ENCODE results near the gene CPT1B.

GRCh38 chr22:50526834-50527801 lies 51.1 kb downstream of the CPT1B start:
- TF ChIP-seq INSM2 (tag by site-specific recombination; IDR thresholded peaks at IDR 0.05) (no peak), PATZ1 (tag by site-specific recombination; IDR thresholded peaks at IDR 0.05) (no peak; the same call in 1 of the 2 replicates), CTCF (tag by site-specific recombination; IDR thresholded peaks at IDR 0.05) (no peak), REST (tag by site-specific recombination; IDR thresholded peaks at IDR 0.05) (no peak), ZNF274 (IDR thresholded peaks at IDR 0.05; ENCODE audit: low read length) (no peak), ZNF274 (tag by site-specific recombination; IDR thresholded peaks at IDR 0.05; ENCODE audit: borderline replicate concordance) (no peak), ZFP69B (tag by site-specific recombination; IDR thresholded peaks at IDR 0.05) (no peak; the same call in 1 of the 2 replicates), YY1 (tag by site-specific recombination; IDR thresholded peaks at IDR 0.05) (no peak), ZNF416 (tag by site-specific recombination; IDR thresholded peaks at IDR 0.05) (no peak), MZF1 (tag by site-specific recombination; IDR thresholded peaks at IDR 0.05; ENCODE audit: borderline replicate concordance) (no peak), TSHZ1 (tag by site-specific recombination; IDR thresholded peaks at IDR 0.05; ENCODE audit: borderline replicate concordance) (no peak)
